Jurkat, Clone E6-1 (cell line): Measurements from ENCODE around the gene GLIPR1.

Experiments
- DNase-seq: peaks from one replicate; pipeline ENCODE4 v3.0.0-alpha.2; 2011; ENCODE audit warnings: low read depth, low spot score
- H3K4me3 ChIP-seq: 2 replicates; pipeline ENCODE4 v1.5.1; 2011; ENCODE audit warnings: mild to moderate bottlenecking, low read length, control low read depth, moderate library complexity

Gene GLIPR1

GRCh38 chr12:75550401-75551240, 70.1 kb downstream of the GLIPR1 start:
- no peak for DNase-seq
- no peak overlapping the region for H3K4me3 ChIP-seq

- DNase-seq: no peak
- no peak overlapping the region for H3K4me3 ChIP-seq
These were observed 70.9 kb downstream of the GLIPR1 start for GRCh38 chr12:75551477-75551876.

- no peak for DNase-seq
- no peak overlapping the region for H3K4me3 ChIP-seq
These were observed 72.8 kb downstream of the GLIPR1 start for GRCh38 chr12:75553398-75553797.
